Ishikawa (cell line): Measurements from ENCODE around the gene CIAO2A.

Source experiments
- CEBPB ChIP-seq: IDR thresholded peaks from 2 replicates; pipeline ENCODE4 v1.6.1; 2012
- MAX ChIP-seq: IDR thresholded peaks from 2 replicates; pipeline ENCODE4 v1.6.1; 2012
- NFIC ChIP-seq: IDR thresholded peaks from 2 replicates; pipeline ENCODE4 v1.6.1; 2012
- TAF1 ChIP-seq: IDR thresholded peaks from 2 replicates; pipeline ENCODE4 v1.6.1; 2012; ENCODE audit warnings: low read depth, mild to moderate bottlenecking
- TF ChIP-seq, protein P1 (sequence below): IDR thresholded peaks from 2 replicates; pipeline ENCODE4 v1.6.1; 2012

DNA sequence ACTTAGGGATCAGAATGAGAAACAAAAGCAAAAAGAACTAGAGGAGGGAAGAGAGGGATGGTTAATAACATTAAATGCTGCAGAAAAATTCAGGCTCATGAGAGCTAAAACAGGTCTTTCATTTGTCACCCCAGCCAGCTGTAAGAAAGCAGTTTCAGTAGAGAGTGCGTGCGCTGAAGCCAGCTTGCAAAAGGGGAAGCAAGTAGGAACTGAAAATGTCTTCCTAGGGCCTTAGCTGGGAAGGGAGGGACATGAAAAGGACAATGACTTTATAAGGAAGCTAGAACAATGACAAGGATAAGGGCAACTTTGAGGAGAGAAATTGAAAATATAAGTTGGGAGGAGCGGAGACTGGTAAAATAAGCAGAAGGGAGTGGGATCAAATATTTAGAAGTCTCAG lies 3.1 kb downstream of the CIAO2A start:
- TF ChIP-seq MAX (no peak), CEBPB (no peak), NFIC (no peak), TAF1 (no peak)
- TF ChIP-seq, protein P1, sequence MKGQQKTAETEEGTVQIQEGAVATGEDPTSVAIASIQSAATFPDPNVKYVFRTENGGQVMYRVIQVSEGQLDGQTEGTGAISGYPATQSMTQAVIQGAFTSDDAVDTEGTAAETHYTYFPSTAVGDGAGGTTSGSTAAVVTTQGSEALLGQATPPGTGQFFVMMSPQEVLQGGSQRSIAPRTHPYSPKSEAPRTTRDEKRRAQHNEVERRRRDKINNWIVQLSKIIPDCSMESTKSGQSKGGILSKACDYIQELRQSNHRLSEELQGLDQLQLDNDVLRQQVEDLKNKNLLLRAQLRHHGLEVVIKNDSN = no peak
